Endothelial cell of umbilical vein (primary cell): ENCODE data around the gene MLANA.

Source experiments
- EZH2 ChIP-seq: IDR thresholded peaks from 2 replicates; pipeline ENCODE4 v1.6.1; 2012; ENCODE audit warnings: borderline replicate concordance, low read depth, mild to moderate bottlenecking, moderate library complexity, low read length, inconsistent platforms; ENCODE audit not compliant: severe bottlenecking
- MYC ChIP-seq: IDR thresholded peaks from one replicate; pipeline ENCODE4 v1.6.1; 2011; ENCODE audit warnings: mild to moderate bottlenecking, low read depth, low read length
- POLR2A ChIP-seq: IDR thresholded peaks from 2 replicates; pipeline ENCODE4 v1.6.1; 2012; ENCODE audit warnings: low read depth, mild to moderate bottlenecking, control low read depth, low read length
- POLR2AphosphoS5 ChIP-seq: IDR thresholded peaks from 2 replicates; pipeline ENCODE4 v1.6.1; 2012; ENCODE audit warnings: low read depth, mild to moderate bottlenecking, control low read depth, low read length, moderate library complexity; ENCODE audit not compliant: insufficient read depth
- TF ChIP-seq, protein P1 (sequence below), 2 donors: IDR thresholded peaks; 1 replicate in 1 of 2; 2 replicates in 1 of 2; pipeline ENCODE4 v1.5.1; 2011; ENCODE audit warnings: low read length in 2 of 2, mild to moderate bottlenecking in 2 of 2, moderate library complexity in 2 of 2, control low read depth in 1 of 2, inconsistent platforms in 1 of 2, low read depth in 1 of 2; ENCODE audit not compliant: insufficient read depth in 1 of 2; ENCODE audit errors: extremely low read depth in 1 of 2

GRCh38 chr9:5910413-5911057 is 19.8 kb downstream of the MLANA start:
- TF ChIP-seq POLR2A (no peak), POLR2AphosphoS5 (no peak), EZH2 (no peak), MYC (no peak)
- TF ChIP-seq, protein P1, sequence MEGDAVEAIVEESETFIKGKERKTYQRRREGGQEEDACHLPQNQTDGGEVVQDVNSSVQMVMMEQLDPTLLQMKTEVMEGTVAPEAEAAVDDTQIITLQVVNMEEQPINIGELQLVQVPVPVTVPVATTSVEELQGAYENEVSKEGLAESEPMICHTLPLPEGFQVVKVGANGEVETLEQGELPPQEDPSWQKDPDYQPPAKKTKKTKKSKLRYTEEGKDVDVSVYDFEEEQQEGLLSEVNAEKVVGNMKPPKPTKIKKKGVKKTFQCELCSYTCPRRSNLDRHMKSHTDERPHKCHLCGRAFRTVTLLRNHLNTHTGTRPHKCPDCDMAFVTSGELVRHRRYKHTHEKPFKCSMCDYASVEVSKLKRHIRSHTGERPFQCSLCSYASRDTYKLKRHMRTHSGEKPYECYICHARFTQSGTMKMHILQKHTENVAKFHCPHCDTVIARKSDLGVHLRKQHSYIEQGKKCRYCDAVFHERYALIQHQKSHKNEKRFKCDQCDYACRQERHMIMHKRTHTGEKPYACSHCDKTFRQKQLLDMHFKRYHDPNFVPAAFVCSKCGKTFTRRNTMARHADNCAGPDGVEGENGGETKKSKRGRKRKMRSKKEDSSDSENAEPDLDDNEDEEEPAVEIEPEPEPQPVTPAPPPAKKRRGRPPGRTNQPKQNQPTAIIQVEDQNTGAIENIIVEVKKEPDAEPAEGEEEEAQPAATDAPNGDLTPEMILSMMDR (IDR thresholded peaks at IDR 0.05; ENCODE audit: extremely low read depth in 1 of 2, insufficient read depth in 1 of 2, low read depth in 1 of 2, low read length in 2 of 2) = no peak
